ENCODE data around the gene FEM1B. TPM values are rescaled to one million over a fixed set of nuclear protein-coding genes. Genes with fewer than 3 reads are reported as not detected.

FEM1B gene
- total RNA-seq, 1 donor, result 61.7 TPM

GRCh38 chr15:68304589-68305337 is 27.2 kb downstream of the FEM1B start:
- no peak for DNase-seq (ENCODE audit: low read depth)
- TF ChIP-seq, protein P1, sequence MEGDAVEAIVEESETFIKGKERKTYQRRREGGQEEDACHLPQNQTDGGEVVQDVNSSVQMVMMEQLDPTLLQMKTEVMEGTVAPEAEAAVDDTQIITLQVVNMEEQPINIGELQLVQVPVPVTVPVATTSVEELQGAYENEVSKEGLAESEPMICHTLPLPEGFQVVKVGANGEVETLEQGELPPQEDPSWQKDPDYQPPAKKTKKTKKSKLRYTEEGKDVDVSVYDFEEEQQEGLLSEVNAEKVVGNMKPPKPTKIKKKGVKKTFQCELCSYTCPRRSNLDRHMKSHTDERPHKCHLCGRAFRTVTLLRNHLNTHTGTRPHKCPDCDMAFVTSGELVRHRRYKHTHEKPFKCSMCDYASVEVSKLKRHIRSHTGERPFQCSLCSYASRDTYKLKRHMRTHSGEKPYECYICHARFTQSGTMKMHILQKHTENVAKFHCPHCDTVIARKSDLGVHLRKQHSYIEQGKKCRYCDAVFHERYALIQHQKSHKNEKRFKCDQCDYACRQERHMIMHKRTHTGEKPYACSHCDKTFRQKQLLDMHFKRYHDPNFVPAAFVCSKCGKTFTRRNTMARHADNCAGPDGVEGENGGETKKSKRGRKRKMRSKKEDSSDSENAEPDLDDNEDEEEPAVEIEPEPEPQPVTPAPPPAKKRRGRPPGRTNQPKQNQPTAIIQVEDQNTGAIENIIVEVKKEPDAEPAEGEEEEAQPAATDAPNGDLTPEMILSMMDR (IDR thresholded peaks at IDR 0.05; ENCODE audit: insufficient read depth, low read depth, low read length), result no peak
- no peak overlapping the region for H3K4me3 ChIP-seq (ENCODE audit: low read depth, low read length)

DNA sequence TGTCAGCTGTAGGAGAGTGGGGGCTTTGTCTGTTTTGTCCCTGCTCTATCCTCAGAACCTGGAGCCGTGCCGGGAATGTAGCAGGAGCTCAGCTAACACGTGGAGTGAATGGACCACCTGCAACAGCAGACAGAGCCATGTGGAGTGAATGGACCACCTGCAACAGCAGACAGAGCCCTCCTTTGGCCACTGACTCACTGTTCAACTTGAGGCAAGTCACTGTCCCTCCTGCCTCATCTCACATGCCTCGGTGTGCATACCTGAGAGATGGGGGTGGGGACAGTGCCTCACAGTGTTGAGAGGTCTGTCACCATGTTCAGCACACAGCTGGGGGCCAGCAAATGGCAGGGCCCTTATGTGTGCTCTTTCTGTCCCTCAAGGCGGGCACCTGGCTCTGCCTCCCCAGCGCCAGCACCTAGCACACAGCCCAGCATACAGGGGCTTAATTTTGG is 27.9 kb downstream of the FEM1B start:
- no peak overlapping the region for H3K4me3 ChIP-seq (ENCODE audit: low read depth, low read length)
- DNase-seq (ENCODE audit: low read depth), result no peak
- TF ChIP-seq, protein P1 (IDR thresholded peaks at IDR 0.05; ENCODE audit: insufficient read depth, low read depth, low read length), result no peak

GRCh38 chr15:68307131-68307928 is 29.8 kb downstream of the FEM1B start:
- DNase-seq (ENCODE audit: low read depth), result no peak
- TF ChIP-seq, protein P1 (IDR thresholded peaks at IDR 0.05; ENCODE audit: insufficient read depth, low read depth, low read length), result no peak
- H3K4me3 ChIP-seq (ENCODE audit: low read depth, low read length), result no peak overlapping the region

DNA sequence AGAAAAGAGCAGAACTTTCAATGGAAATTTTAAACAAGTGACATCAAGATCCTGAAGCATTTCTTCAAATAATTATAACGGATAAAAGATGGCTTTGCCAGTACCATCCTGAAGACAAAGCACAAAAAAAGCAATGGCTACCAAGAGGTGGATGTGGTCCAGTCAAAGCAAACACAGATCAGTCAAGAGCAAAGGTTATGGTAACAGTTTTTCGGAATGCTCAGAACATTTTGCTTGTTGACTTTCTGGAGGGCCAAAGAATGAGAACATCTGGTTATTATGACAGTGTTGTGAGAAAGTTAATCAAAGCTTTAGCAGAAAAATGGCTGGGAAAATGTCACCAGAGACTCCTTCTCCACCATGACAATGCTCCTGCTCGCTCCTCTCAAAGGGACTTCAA is 31.5 kb downstream of the FEM1B start:
- TF ChIP-seq, protein P1 (IDR thresholded peaks at IDR 0.05; ENCODE audit: insufficient read depth, low read depth, low read length), result no peak
- peak; percentile 77 for DNase-seq (ENCODE audit: low read depth)
- no peak overlapping the region for H3K4me3 ChIP-seq (ENCODE audit: low read depth, low read length)

GRCh38 chr15:68310178-68310803 is 32.7 kb downstream of the FEM1B start:
- DNase-seq (ENCODE audit: low read depth), result peak; percentile 33
- no peak overlapping the region for H3K4me3 ChIP-seq (ENCODE audit: low read depth, low read length)
- TF ChIP-seq, protein P1 (IDR thresholded peaks at IDR 0.05; ENCODE audit: insufficient read depth, low read depth, low read length), result no peak

DNA sequence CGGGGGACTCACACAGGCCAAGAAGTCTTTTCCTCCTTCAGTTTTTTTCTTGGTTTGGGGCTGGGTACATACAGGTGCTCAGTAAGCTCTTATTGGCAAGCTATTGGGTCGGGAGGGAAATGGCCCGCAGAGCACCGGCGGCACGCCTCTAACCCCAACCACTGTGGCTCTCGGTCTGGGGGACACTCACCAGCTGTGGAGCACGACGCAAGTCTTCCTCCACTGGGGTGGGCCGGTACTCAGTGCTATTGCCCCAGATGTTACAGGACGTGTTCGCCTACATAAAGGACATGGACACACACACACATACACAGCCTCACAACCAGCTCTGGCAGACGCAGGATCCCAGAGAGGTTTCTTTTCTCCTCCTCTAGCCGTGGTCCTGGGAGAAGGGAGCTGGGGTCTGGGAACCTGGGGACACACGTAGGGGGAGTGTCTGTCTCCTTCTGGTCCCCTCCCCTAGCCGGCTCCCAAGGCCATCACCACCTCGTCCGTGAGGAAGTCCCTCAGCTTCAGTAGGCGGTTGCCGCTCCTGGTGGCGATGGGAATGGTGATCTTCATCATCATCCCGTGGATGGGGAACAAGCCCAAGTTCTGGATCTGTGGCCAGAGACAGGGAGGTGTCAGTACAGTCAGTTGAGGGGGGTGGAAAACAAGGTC is 33.4 kb downstream of the FEM1B start:
- TF ChIP-seq, protein P1 (IDR thresholded peaks at IDR 0.05; ENCODE audit: insufficient read depth, low read depth, low read length), result no peak
- H3K4me3 ChIP-seq (ENCODE audit: low read depth, low read length), result no peak overlapping the region
- DNase-seq (ENCODE audit: low read depth), result no peak
